ENCODE measurements around the gene CST4.
"Not testable (repeated sequence)": the region's sequence is repeated elsewhere in the genome, so short reads cannot be mapped to it uniquely, and the experiment has no call there.

Gene CST4, protein sequence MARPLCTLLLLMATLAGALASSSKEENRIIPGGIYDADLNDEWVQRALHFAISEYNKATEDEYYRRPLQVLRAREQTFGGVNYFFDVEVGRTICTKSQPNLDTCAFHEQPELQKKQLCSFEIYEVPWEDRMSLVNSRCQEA

GRCh38 chr20:23688684-23689398, at the start of gene CST4:
TSS of gene CST4 (minus strand) at chr20:23689038. CDS start at chr20:23688969, 69 bp downstream.
- not testable (repeated sequence) for DNase-seq (ENCODE audit: low read depth in 2 of 2)

DNA sequence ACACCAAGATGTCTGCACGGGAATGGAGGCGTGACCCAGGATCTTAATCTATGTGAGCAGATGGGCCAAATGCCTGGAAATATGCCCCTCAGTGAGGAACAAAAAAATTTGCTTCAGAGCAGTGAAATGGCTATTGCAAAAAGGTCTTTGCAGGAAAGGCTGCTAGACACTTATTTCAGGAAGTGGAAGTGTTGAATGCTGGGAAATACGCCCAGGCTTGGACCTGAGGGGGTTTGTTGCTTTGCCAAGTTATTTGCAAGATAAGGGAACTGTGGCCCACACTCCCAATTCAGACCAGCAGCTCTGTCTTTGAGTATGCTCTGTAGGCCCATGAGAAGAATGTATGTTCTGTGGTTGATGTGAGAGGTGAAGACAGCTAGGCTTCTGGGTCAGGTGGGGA, 46.6 kb upstream of the CST4 start:
- not testable (repeated sequence) for DNase-seq (ENCODE audit: low read depth in 2 of 2)

GRCh38 chr20:23734949-23735348, 46.1 kb upstream of the CST4 start:
- not testable (repeated sequence) for DNase-seq (ENCODE audit: low read depth in 2 of 2)

GRCh38 chr20:23734440-23734839, 45.6 kb upstream of the CST4 start:
- not testable (repeated sequence) for DNase-seq (ENCODE audit: low read depth in 2 of 2)

DNA sequence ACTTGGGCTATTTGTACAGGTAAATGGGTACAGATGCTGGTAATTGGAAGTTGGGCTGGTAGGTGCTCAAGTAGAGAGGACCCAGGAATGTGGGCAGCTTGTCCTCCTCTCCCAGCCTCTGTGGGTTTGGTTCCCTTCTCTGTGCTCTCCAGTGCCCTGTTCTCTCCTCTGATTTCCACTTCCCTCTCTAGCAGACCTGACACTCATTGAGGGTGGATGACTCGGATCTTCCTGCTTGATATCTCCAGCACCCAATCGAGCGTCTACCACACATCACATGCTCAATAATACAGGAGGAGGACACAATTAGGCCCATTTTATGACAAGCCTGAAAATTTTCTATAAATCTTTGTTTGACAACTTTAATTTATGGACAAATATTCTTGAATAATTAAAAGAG, 38.2 kb upstream of the CST4 start:
- DNase-seq (ENCODE audit: low read depth in 2 of 2): no peak

- no peak for DNase-seq (ENCODE audit: low read depth in 2 of 2)
These were observed 36.3 kb upstream of the CST4 start for GRCh38 chr20:23725102-23725501.

GRCh38 chr20:23723659-23724307, 34.9 kb upstream of the CST4 start:
- DNase-seq (ENCODE audit: low read depth in 2 of 2): not testable (repeated sequence)

DNA sequence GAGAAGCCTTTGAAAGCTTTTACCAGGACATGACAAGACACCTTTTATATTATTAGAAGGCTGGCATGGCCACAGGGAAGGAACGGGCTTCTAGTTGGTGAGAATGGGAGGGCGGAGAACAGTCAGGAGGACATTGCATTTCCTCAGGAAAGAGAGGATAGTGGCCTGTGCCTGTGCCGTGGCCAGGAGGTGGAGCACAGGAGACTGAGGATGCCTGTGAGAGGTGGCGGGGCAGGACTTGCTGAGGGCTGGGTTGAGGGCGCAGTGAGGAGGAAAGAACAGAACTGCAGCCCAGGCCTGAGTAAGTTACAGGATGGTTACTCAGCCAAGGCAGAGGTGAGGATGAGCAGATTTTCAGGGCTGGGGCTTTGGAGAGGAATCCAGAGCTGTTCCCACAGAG, 34.0 kb upstream of the CST4 start:
- DNase-seq (ENCODE audit: low read depth in 2 of 2): not testable (repeated sequence)

DNA sequence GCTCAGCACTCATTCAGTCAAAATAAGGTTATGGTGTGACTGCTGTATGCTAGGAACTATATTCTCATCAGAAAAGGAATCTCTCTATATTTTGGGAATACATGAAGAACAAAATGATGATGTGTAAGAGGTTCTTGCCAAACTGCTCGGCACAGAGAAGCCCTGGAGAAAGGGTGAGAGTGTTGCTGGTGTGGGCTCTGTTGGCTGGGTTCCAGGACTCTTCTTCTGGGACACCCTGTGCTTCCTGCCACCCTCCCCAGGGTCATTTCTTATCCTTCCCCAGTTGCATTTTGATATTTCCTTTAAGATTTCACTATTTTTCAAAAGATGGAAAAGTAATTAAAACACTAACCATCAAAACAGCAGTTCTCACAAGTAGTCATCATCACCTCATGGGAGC, 33.1 kb upstream of the CST4 start:
- no peak for DNase-seq (ENCODE audit: low read depth in 2 of 2)

GRCh38 chr20:23719351-23719750, 30.5 kb upstream of the CST4 start:
- DNase-seq (ENCODE audit: low read depth in 2 of 2): not testable (repeated sequence)

DNA sequence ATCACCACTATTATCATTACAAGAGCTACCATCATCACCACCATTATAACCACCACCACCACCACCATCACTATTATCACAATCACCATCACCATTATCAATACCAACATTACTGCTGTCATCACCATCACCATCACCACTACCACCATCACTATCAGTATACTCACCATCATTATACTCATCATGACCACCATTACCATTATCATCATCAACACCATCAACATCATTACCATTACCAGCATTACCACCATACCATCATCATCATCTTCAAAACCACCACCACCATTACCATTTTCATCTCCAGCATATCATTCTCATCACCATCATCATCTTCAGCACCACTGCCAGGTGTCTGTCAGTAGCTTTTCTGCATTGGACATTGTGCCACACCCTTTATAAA, 22.9 kb upstream of the CST4 start:
- not testable (repeated sequence) for DNase-seq (ENCODE audit: low read depth in 2 of 2)

- DNase-seq (ENCODE audit: low read depth in 2 of 2): no peak
These were observed 21.9 kb upstream of the CST4 start for GRCh38 chr20:23710771-23711170.

DNA sequence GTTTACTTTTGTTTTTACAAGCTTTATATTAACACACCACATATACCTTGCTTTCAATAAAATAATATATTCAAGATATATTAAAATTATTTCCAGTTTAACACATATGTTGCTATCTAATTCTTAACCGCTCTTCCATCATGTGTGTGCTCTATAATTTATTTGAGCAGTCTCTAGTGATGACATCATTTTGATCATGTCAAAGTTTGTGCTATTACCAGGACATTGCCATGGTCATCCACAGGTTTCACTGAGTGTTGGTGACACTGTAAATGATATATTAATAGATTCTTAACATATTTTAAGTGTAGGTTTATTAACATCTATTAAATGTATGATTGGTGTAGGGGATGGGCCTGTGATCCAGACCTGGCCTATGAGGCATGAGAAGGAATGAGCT, 17.1 kb upstream of the CST4 start:
- DNase-seq (ENCODE audit: low read depth in 2 of 2): no peak

GRCh38 chr20:23702021-23702420, 13.2 kb upstream of the CST4 start:
- no peak for DNase-seq (ENCODE audit: low read depth in 2 of 2)

- no peak for DNase-seq (ENCODE audit: low read depth in 2 of 2)
These were observed 12.1 kb upstream of the CST4 start for GRCh38 chr20:23700931-23701330.

DNA sequence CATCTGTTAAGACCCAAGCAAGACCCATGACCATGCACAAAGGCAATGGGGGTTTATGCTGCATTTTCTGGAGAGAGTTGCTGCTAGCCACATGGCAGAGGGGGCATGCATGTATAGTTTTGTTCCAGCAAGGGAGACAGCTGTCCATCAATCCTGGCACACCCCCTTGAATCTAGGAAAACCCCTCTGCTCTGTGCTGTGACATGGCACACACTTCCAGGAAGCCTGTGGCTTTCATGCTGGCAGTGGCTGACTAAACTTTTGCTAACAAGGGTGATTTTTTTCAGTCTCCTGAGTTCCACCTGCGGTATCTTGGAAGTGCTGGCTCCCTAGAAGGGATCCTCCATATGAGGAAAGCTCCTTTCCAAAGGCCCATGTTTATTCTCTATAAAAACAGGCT, 9.1 kb upstream of the CST4 start:
- DNase-seq (ENCODE audit: low read depth in 2 of 2): no peak

DNA sequence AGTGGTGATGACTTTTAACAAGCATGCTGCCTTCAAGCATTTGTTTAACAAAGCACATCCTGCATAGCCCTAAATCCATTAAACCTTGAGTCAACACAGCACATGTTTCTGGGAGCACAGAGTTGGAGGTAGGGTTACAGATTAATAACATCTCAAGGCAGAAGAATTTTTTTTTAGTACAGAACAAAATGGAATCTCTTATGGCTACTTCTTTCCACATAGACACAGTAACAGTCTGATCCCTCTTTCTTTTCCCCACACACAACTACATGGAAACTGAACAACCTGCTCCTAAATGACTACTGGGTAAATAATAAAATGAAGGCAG, 6.2 kb upstream of the CST4 start:
- DNase-seq (ENCODE audit: low read depth in 2 of 2): not testable (repeated sequence)

DNA sequence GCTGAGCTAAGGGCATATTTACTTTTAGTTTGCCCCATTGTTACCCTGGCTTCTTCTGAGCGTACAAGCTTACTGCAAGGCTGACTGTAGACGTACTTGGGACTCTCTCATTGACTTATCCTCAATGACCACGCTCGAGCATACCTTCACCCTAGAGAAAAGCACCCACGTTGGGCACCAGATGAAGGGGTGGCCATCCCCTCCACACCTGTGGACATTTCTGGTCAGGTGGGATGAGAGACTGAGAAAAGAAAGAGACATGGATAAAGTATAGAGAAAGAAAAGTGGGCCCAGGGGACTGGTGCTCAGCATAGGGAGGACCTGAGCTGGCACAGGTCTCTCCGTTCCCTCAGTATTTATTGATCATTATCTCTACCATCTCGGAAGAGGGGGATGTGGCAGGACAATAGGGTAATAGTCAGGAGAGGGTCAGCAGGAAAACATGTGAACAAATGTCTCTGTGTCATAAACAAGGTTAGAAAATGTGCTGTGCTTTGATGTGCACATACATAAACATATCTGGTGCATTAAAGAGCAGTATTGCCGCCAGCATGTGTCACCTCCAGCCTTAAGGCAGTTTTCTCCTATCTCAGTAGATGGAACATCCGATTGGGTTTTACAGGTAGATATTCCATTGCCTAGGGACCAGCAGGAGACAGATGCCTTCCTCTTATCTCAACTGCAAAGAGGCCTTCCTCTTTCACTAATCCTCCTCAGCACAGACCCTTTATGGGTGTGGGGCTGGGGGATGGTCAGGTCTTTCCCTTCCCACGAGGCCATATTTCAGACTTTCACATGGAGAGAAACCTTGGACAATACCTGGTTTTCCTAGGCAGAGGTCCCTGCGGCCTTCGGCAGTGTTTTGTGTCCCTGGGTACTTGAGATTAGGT, 5.6 kb upstream of the CST4 start:
- not testable (repeated sequence) for DNase-seq (ENCODE audit: low read depth in 2 of 2)

DNA sequence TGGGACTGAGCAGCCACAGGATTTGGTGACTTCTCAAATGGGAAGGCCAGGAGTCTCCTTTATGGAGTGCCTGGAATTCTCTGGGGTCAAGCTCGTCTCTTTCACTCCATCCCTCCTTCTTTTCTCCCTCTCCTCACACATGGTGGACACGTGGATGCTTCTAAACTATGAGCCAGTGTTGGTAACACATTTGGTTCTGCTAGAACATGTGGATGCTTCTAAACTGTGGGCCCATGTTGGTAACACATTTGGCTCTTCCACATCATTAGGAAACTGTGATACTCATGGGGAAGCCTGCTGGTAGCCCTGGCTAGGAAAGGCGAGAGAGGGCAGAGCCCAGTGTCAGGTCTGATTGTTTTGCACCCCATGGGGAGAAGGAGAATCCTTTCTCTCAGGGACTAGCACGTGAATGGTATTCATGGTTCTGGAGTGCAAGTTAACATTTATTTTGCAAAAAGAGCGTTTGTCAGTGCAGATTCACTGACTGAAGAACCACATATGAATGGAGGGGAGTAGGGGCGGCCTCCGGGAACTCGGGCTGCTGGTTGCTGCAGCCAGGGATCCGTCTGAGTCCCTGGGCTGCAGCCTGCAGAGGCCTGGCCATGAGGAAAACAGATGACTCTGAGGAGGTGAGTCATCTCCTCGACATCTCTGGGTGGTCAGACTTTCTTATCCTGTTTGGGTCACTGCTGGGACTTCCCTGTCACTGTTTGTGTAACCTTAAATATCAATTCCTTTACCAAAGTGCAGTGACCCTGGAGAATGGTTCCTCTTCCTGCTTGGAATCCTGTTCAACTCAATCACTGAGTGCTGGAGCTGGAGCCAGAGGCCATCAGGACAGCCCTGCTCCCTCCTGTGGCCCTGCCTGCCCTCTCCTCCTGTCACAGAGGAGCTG, 4.1 kb upstream of the CST4 start:
- not testable (repeated sequence) for DNase-seq (ENCODE audit: low read depth in 2 of 2)

GRCh38 chr20:23691675-23692074, 2.8 kb upstream of the CST4 start:
- DNase-seq (ENCODE audit: low read depth in 2 of 2): no peak

GRCh38 chr20:23690581-23690980, 1.7 kb upstream of the CST4 start:
- no peak for DNase-seq (ENCODE audit: low read depth in 2 of 2)
